ENCODE results near the gene TNFSF13B.
"Not testable (repeated sequence)": the region's sequence is repeated elsewhere in the genome, so short reads cannot be mapped to it uniquely, and the experiment has no call there.

The TNFSF13B gene, protein sequence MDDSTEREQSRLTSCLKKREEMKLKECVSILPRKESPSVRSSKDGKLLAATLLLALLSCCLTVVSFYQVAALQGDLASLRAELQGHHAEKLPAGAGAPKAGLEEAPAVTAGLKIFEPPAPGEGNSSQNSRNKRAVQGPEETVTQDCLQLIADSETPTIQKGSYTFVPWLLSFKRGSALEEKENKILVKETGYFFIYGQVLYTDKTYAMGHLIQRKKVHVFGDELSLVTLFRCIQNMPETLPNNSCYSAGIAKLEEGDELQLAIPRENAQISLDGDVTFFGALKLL

DNA sequence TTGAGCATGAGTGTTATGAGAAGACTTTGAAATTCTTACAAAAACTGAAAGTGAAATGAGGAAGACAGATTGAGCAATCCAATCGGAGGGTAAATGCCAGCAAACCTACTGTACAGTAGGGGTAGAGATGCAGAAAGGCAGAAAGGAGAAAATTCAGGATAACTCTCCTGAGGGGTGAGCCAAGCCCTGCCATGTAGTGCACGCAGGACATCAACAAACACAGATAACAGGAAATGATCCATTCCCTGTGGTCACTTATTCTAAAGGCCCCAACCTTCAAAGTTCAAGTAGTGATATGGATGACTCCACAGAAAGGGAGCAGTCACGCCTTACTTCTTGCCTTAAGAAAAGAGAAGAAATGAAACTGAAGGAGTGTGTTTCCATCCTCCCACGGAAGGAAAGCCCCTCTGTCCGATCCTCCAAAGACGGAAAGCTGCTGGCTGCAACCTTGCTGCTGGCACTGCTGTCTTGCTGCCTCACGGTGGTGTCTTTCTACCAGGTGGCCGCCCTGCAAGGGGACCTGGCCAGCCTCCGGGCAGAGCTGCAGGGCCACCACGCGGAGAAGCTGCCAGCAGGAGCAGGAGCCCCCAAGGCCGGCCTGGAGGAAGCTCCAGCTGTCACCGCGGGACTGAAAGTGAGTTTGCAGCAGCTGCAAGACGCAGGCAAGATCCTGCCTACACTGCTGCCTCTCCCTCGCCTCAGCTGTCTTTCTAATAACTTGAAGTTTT, at the start of gene TNFSF13B:
TNFSF13B (plus strand) TSS at position 118 of the 728 bp plus-strand sequence; CDS start at position 296, 178 bp downstream.
- DNase-seq, result no peak

DNA sequence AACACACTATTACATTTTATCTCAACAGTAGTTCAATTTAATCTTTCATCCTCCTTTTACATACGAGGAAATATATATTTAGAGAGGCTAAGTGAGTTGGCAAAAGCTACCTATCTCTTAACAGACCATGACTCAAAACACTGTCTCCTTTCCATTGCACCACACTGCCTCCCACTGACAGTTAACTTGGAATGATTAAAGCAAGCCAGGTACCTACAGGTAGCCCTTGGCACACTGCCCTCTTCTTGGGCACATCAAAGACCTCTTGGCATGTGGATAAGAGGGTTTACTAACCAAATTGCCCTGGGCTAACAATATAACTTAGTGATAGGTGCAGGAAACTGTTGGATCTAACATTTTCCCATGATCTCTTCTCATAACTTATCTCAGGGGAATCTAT, 49.5 kb upstream of the TNFSF13B start:
- DNase-seq, result peak; percentile 13

DNA sequence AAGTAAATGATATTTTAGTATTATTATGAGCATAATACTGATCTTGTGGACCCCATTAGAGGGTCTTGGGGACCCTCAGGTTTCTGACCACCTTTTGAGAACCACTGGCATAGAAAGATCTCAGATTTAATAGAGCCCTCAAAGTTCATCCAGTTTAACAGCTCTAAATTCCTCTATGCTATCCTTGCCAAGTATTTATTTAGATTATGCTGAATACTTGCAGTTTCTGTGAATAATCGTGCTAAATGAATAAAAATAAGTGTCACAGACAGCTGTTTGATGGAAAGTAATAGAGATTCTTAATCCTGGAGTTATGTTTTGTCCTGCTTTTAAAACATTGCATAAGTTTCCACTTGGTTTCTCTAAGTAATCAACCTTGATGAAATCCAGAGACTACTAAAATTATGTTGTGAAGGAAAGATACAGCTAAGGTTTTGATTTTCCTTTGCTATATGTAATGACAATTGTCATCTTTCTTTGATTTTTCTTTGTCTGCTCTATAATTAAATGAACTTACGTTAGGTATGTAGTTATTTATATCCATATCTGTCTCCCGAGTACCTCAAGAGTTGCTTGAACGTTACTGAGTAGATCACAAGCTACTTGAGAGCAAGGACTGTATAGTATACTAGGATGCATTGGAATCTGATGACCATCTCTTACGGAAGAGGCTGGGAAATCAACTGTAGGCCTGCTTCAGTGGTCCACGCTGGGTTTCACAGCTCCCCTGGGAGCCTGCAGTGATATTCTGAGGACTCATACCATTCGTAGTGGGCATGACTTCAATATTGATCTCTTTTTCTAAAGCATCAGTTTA, 45.6 kb upstream of the TNFSF13B start:
- no peak for DNase-seq

DNA sequence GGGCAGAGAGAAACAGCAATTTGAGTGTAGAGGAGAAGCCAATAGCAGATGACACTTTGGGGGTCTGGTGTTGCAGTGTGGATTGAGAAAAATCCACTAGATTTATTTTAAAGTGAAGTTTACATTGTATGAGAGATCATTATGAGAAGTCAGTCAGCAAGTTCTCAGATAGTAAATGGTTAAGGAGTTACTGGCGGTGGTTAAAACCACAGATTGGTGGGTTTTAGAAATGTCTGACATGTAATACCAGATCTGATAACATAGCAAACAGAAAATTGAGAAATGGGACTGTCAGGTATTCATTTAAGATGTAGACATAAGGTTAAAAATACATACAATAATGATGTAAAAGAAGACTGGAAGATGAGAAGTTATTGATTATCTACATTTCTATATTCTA, 44.1 kb upstream of the TNFSF13B start:
- DNase-seq, result no peak

DNA sequence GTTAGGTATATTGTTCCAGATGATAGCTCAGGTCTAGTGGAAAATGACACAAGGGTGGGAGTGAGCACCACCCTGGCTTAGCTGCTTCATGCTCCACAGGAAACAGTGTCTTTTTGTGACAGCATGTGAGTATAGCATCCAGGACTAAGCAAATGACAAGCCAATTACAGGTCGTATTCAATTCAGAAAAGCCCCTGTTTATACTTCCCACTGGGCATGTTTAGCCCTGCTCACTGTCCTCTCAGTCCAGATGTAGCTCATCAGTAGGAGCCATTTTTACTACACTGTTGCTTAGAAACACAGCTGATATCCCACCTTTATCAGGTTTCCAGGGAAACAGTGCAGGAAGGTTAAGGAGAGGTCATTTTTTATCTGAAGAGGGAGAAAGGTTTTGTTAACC, 43.3 kb upstream of the TNFSF13B start:
- no peak for DNase-seq

DNA sequence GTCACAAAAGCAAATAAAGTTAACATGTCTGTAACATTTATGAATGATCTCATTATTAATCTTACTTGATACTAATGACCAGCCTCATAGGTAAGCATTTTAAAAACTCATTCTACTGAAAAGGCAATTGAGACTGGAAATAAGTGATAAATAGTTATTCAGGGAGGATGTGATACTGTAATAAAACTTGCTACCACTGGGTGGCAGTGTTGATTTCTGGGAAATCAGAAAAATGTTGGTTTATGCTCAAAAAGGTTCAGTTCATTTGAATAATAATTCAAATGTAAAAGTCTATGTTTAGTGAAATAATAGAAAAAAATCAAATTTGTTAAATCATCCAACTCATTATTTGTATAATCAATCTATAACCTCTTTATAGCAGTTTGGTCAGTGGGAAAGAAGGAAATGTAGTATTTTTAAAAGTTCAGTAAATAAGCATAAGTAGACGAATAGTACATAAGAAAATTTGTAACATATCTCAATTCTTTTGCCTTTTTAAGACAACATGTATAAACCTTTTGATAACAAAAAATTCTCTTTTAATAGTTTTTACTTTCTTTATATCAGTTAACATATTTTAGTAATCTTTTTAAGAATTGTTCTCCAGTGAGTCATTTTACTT, 41.8 kb upstream of the TNFSF13B start:
- DNase-seq, result peak; percentile 30

DNA sequence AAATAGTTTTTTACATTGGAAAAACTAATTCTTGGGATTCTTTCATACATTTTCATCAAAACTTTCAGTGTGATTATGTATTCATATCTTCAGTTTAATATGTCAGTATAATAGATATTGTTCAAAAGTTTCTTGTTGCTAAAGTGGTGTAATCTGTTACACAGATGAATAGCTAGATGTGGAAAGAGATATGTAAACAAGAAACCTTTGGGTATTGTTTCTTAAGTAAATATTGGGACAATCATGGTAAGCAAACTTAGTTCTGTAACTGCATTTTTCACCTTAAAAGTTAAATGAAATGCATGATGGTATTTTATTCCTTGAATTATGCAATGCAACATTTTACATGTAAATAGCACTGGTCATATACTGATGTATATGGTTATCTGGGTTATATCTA, 39.1 kb upstream of the TNFSF13B start:
- no peak for DNase-seq

DNA sequence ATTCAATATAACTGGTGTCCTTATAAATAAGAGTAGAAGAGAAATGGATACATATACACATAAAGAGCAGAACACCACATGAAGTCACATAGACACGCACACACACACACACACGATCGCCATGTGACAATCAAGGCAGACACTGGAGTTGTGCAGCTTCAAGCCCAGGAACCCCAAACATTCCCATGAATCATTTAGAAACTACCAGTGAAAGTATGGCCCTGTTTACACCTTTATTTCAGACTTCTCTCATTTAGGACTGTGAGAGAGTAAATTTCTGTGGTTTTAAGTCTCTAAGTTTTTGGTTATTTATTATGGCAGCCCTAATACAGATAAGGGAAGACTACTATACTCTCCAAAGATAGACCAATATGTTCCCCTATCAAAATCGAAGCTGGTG, 20.4 kb upstream of the TNFSF13B start:
- DNase-seq, result no peak

DNA sequence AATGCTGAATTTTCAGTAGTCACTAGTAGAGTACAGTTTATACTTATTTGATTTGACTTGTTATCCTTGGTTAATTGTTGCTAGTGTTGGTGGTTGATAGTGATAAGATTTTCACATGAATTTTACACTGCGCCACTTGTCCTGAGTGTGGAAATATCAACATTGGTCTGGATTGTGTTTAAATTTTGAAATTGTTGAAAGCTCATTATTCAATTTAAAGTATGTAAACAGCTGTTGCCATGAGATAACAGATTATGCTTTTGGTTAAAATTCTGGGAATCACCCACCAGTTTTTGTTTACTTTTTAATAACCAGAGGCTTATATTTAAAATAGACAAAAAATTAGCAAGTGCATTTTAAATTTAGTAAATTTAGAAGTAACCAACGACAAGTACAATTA, 12.3 kb upstream of the TNFSF13B start:
- DNase-seq, result no peak

DNA sequence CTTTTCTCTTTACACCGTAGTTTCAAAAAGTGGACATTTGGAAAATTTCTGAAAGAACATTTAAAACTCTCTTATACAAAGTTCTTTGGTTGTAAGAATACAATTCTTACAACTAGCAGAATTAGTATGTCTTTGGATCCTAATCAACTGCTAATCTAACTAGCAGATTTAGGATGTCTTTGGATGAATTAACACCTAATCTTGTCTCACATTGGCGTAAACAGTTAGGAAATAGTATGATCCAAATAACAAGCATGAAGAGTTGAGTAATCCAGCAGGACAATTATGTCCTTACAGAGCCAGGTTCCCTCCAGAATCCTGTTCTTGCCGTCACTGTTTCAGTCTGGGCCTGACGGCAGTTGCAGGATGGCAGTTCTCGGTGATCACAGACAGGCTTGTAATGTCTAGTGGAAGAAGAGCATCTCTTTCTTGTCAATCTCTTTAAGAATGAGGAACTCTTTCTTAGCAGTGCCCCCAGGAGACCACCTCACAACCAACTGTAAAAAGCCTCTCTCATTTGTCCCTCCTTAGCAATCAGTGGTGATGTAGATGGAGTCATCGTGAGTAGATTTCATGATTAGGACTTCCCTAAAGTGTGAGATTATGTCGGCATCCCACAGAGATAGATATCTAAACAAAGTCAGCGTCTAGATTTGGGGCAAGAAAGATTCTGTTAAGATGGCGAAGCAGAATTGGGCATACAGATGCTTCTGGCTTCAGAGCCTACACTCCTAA, 5.7 kb upstream of the TNFSF13B start:
- DNase-seq, result no peak

DNA sequence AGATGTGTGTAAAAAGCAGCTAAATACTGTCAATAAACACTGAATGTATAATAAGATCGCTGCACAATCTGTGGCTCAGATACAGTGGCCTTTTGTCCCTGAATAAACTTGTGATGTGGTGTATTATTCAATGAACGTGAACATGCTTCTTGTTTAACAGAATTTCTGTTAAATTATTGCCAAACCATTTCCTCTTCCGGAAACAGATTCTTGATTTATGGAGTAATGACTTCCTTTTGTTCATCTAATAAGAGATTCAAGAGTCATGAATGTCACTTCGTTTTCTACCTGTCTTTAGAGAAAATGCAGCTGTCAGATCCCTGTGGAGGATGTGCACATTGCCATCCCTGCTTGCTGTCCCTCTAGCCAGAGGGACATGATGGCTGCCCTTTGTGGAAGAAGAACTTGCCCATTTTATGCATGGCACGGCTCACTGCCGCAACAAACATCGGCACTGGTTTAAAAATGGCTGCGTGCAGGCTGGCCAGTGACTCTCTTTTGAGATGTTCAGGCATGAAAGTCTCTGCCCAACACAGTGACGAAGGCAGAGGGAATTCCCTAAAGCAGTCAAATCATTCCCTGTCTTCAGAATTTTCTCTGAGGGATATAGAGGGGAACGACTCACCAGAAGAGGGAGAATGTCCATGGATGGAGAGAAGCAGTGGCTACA, 3.1 kb upstream of the TNFSF13B start:
- no peak for DNase-seq

DNA sequence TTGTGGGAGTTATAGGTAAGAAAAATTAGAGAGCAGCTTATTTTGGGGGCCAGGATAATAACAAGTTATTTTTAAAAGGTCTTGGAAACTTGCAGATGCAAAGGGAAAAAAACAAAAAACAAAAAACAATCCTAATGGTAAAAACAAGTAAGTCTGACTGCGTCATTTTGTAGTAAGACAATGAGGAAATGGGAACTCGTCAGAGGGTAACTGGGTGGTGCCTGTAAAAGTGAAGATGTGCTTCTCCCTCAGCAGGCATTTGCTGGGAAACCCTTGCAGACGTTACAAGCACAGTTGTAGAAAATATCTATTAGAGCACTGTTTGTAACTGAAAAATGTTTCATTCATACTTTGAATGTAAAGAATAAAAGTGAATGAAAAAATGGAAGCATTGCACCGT, 2.2 kb upstream of the TNFSF13B start:
- no peak for DNase-seq

DNA sequence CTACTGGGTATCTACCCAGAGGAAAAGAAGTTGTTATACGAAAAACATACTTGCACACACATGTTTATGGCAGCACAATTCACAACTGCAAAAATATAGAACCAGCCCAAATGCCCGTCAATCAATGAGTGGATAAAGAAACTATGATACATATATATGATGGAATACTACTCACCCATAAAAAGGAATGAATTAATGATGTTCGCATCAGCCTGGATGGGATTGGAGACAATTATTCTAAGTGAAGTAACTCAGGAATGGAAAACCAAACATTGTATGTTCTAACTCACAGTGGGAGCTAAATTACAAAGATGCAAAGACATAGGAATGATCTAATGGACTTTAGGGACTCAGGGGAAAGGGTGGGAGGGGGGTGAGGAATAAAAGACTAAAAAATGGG, 1.7 kb upstream of the TNFSF13B start:
- DNase-seq, result not testable (repeated sequence)

DNA sequence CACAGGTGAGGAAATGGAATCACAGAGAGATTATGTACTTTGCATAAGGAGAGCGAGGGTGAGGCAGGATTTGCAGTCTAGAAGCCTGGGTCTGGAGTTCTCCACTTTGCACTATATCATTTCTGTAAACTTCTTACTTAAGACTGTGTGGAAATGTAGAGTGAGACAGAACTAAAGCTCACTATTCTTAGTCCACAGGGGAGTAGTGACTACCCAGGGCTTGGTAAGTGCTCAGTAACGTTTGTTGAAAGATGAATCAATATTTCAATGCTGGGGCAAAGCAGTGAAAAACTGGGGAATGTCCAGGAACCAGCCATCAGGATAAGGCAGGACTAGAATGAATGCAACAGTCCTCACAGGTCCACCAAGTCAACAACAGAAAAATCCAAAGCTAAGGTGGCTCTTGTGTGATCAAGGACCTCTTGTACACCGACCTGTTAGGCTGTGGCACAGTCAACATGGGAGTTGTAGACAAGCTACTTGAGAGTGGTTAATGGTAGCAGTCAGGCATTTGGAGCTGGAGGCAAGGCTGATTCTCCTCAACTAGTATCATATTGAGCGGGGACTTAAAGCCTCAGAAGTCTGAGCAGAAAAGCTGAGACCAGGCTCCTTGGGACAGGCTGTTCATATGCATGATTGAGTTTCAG, 929 bp upstream of the TNFSF13B start:
- DNase-seq, result no peak

DNA sequence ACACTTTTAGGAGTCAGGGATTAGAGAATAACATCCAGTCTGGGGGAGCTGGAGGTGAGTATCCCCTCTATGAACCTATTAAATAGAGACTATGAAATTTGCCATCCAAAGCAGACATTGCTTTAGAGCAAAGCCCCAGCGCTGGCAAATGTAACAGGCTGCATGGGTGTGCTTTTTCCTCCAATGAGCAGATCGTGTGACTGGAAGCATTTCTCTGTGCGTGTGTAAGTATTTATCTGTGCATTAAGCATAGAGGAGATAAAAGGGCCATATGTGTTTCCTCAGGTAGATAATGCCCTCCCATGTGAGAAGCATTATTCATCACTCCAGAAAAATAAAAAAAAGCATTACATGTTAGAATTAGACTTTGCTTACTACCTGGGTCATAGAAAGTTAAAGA, 924 bp downstream of the TNFSF13B start:
- DNase-seq, result no peak

DNA sequence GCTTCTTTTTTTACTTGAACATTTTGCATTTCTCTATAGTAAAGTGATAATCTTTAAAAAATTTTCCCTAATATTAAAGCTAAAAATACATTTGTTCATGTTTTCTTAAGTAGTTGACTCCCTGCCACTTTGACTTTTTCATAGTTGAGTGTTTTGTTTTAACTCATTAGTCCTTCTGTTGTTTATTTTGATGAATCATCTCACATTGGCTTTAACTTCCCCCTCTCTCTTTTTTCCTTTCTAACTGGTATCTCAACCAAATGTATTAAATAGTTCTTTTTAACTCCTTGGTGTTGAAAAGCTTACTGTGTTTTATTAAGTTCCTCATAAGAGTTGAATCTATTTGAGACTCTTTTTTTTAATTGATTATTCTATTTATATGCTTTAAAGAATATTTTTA, 2.8 kb downstream of the TNFSF13B start:
- DNase-seq, result no peak

DNA sequence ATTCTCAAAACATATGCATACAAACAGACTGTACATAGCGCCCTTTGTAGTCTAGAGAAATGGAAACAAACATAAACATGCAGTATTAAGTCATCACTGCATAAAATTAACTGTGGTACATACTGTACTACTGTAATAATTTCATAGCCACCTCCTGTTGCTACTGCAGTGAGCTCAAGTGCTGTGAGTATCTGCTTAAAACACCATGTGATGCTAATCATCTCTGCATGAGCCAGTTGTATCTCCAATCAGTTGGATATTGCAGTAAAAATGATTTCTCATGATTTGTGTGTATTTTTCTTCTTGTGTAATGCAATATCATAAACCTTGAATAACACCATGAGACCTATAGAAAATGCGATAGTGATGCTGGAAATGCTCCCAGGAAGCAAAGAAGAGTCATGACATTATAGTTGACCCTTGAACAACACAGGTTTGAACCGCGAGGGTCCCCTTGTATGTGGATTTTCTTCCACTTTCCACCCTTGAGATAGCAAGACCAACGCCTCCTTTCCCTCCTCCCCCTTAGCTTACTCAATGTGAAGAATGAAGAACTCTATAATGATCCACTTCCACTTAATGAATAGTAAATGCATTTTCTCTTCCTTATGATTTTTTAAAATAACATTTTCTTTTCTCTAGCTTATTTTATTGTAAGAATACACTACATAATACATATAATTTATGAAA, 4.1 kb downstream of the TNFSF13B start:
- no peak for DNase-seq

DNA sequence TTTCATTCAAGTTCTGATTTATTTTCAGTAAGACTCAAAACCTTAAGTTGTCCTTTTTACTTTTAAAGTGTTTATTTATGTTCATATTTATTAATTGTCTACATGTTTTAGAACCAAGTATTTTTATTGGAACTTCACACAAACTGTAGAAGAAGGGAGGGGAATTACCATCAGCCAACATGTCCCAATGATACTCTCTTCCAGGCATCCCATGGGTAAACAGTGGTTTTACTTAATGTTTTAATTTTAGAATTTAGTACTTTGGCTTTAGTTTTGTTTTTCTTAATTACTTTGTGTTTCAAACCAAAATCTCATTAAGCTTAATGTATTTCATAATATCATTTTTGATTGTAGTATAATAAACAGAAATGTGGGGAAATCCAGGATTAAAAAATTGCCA, 5.2 kb downstream of the TNFSF13B start:
- DNase-seq, result no peak

DNA sequence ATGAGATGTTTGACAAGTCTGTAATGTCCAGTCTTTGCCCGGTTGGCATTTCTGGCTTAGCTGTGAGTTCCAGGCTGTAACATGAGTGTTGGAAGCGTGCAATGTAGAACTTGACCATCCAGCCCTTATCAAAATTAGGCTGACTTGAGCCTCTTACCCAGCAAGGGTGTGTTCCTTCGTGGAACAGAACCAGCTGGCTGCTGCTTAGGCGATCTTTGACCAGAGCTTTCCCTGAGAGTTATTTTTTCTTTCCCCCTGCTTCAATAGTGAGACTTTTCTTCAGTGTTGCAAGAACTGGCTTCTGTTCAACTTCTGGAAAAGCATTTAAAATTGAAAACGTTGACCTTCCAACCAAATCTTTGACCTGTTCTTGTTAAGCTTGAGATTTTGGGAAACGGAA, 6.5 kb downstream of the TNFSF13B start:
- DNase-seq, result no peak

DNA sequence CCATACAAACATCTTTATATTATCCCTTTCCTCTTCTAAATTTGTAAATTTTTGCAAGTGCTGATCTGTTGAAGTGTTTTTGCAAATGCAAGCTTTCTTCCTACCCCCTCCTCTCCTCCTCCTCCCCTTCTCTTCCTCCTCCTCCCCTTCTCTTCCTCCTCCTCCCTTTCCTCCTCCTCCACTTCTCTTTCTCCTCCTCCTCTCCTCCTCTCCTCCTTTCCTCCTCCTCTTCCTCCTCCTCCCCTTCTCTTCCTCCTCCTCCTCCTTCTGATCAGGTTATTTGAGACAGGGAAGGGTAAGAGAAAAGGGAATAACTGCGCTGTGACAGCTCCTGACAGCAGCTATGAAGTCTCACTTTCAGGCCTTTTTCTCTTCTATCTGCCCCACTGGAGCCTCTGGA, 8.9 kb downstream of the TNFSF13B start:
- DNase-seq, result no peak

DNA sequence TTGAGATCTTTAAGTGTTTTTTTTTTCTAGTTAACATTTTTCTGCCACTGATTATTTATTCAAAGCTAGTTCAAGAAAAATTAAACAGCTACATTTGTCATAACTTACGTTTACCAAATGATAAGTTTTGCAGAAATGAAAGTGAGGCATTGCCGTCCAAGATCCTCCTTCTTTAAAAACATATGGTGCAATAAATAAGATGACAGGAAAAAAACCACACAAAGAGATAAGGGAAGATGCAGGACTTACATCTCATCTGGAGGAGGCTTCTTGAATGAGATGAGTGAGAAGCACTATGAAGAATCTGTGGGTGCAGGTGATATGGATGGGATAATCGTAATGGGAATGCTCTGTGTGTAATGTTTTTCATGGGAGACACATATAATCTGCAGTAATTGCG, 12.4 kb downstream of the TNFSF13B start:
- DNase-seq, result no peak

Measured in activated T-cell treated with anti-CD3 and anti-CD28 coated beads for 4 hours (primary cell).